ENCODE results near the gene AK1. TPM values are rescaled to one million over a fixed set of nuclear protein-coding genes. Genes with fewer than 3 reads are reported as not detected.

AK1 gene
- total and polyA plus RNA-seq, 2 experiments from 2014 or later: 16.2 to 35.5 TPM

GRCh38 chr9:127890053-127890452 is 12.6 kb upstream of the AK1 start:
- peaks cover 26% of the 10 kb centered on the region for H3K36me3 ChIP-seq (ENCODE audit: insufficient read depth)
- H3K36me3 Mint-ChIP-seq (ENCODE audit: low read depth): peaks cover 62% of the 10 kb centered on the region

More at GRCh38 chr9:127890053-127890452, 12.6 kb upstream of the AK1 start:
- H3K27me3 Mint-ChIP-seq (ENCODE audit: insufficient read depth, low read depth, poor library complexity): peaks cover 15% of the 10 kb centered on the region
- H3K9me3 Mint-ChIP-seq: no peaks in the 10 kb centered on the region
- H3K79me2 ChIP-seq (replicated peaks; ENCODE audit: insufficient read depth): no peaks in the 10 kb centered on the region
- no peak overlapping the region for H2AFZ ChIP-seq
- no peaks in the 10 kb centered on the region for H3K27me3 ChIP-seq (ENCODE audit: insufficient read depth)
- H3K27ac Mint-ChIP-seq: no peak overlapping the region
- H3F3A ChIP-seq (replicated peaks; ENCODE audit: low read depth): 0 out of 2 replicates have a peak, but pooled peaks cover 5% of the 10 kb centered on the region
- TF ChIP-seq ZNF462 (CRISPR knock-in tag; IDR thresholded peaks at IDR 0.05): no peak
- no peak for TF ChIP-seq ZNF331 (CRISPR knock-in tag; IDR thresholded peaks at IDR 0.05; ENCODE audit: low read depth)
- TF ChIP-seq ZNF114 (CRISPR knock-in tag; IDR thresholded peaks at IDR 0.05): no peak
- no peak for TF ChIP-seq NANOG (IDR thresholded peaks at IDR 0.05; ENCODE audit: borderline replicate concordance)
- no peak for TF ChIP-seq JUNB (IDR thresholded peaks at IDR 0.05; ENCODE audit: unreplicated experiment)
- no peak for TF ChIP-seq POLR2AphosphoS5 (IDR thresholded peaks at IDR 0.05; ENCODE audit: low read depth)
- TF ChIP-seq REST (IDR thresholded peaks at IDR 0.05; ENCODE audit: unreplicated experiment): no peak
- TF ChIP-seq CREB1 (CRISPR knock-in tag; IDR thresholded peaks at IDR 0.05; ENCODE audit: low read depth): no peak
- TF ChIP-seq, protein P1, sequence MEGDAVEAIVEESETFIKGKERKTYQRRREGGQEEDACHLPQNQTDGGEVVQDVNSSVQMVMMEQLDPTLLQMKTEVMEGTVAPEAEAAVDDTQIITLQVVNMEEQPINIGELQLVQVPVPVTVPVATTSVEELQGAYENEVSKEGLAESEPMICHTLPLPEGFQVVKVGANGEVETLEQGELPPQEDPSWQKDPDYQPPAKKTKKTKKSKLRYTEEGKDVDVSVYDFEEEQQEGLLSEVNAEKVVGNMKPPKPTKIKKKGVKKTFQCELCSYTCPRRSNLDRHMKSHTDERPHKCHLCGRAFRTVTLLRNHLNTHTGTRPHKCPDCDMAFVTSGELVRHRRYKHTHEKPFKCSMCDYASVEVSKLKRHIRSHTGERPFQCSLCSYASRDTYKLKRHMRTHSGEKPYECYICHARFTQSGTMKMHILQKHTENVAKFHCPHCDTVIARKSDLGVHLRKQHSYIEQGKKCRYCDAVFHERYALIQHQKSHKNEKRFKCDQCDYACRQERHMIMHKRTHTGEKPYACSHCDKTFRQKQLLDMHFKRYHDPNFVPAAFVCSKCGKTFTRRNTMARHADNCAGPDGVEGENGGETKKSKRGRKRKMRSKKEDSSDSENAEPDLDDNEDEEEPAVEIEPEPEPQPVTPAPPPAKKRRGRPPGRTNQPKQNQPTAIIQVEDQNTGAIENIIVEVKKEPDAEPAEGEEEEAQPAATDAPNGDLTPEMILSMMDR (conservative IDR thresholded peaks at IDR 0.05; ENCODE audit: low read depth in 2 of 2): no peak
- TF ChIP-seq ETS1 (IDR thresholded peaks at IDR 0.05): no peak
- no peak for TF ChIP-seq EZH2phosphoT487 (IDR thresholded peaks at IDR 0.05; ENCODE audit: unreplicated experiment)
- TF ChIP-seq STAT1 (IDR thresholded peaks at IDR 0.05; ENCODE audit: unreplicated experiment): no peak
- TF ChIP-seq EZH2 (IDR thresholded peaks at IDR 0.05; ENCODE audit: low read depth, unreplicated experiment): no peak
- peaks cover 7% of the 10 kb centered on the region; the same call in 2 of the 3 replicates for H3K4me1 Mint-ChIP-seq
- peaks cover 9% of the 10 kb centered on the region for H4K20me1 ChIP-seq (replicated peaks; ENCODE audit: insufficient read depth)
- no peak overlapping the region for H3K4me3 ChIP-seq
- no peaks in the 10 kb centered on the region for H3K9me2 ChIP-seq (ENCODE audit: insufficient read depth)
- DNase-seq (ENCODE audit: low spot score) (no peak), ATAC-seq (no peak)
- H3K4me3 Mint-ChIP-seq: no peak overlapping the region
- no peak overlapping the region for H3K27ac ChIP-seq (ENCODE audit: low read depth)
- H3K4me2 ChIP-seq: no peak overlapping the region
- no peaks in the 10 kb centered on the region for H3K4me1 ChIP-seq (ENCODE audit: insufficient read depth)

Data from GM23338 (cell line).